Measurements from ENCODE around the gene SCMH1. TPM values are rescaled to one million over a fixed set of nuclear protein-coding genes. Genes with fewer than 3 reads are reported as not detected.

SCMH1 gene
- total RNA-seq, 2 experiments from 2014 or later: 47.0 to 47.7 TPM

GRCh38 chr1:41098730-41099460, 143.2 kb downstream of the SCMH1 start:
- no peak overlapping the region for H2AFZ ChIP-seq (ENCODE audit: low read length)
- no peak overlapping the region for H3K4me2 ChIP-seq (ENCODE audit: low read length)
- CTCF ChIA-PET (ENCODE audit: unreplicated experiment): no interaction called here
- no peak for DNase-seq (ENCODE audit: low spot score)
- H3K79me2 ChIP-seq (ENCODE audit: insufficient read depth, low read depth, low read length): no peaks in the 10 kb centered on the region
- no peak overlapping the region for H3K27ac ChIP-seq (ENCODE audit: low read depth, low read length, poor library complexity, severe bottlenecking)
- BruUV-seq (replicated peaks): no TSS peak
- intact Hi-C loops (cut with micrococcal nuclease; ENCODE audit: unreplicated experiment): no loop called here
- TF ChIP-seq CTCF (conservative IDR thresholded peaks at IDR 0.05; ENCODE audit: low read length) (no peak), EZH2phosphoT487 (IDR thresholded peaks at IDR 0.05; ENCODE audit: borderline replicate concordance, low read depth, low read length) (no peak)
- H4K20me1 ChIP-seq (ENCODE audit: insufficient read depth, low read length): no peaks in the 10 kb centered on the region
- no peaks in the 10 kb centered on the region for H3K9me2 ChIP-seq (ENCODE audit: insufficient read depth, low read length)
- peaks cover 2% of the 10 kb centered on the region for H3K4me1 ChIP-seq (ENCODE audit: insufficient read depth, low read length, poor library complexity, severe bottlenecking)
- no peaks in the 10 kb centered on the region for H3K36me3 ChIP-seq (ENCODE audit: insufficient read depth, low read length)
- H3K4me3 ChIP-seq (ENCODE audit: low read depth, low read length, poor library complexity, severe bottlenecking): no peak overlapping the region
- POLR2A ChIA-PET: no interaction called here
- no peaks in the 10 kb centered on the region for H3K9me3 ChIP-seq (ENCODE audit: low read length)

- Histone ChIP-seq H4K20me1 (ENCODE audit: insufficient read depth, low read length) (no peaks in the 10 kb centered on the region), H3K4me3 (ENCODE audit: low read depth, low read length, poor library complexity, severe bottlenecking) (no peak overlapping the region), H3K79me2 (ENCODE audit: insufficient read depth, low read depth, low read length) (no peaks in the 10 kb centered on the region), H3K4me2 (ENCODE audit: low read length) (no peak overlapping the region), H3K27ac (ENCODE audit: low read depth, low read length, poor library complexity, severe bottlenecking) (no peak overlapping the region), H2AFZ (ENCODE audit: low read length) (no peak overlapping the region), H3K9me2 (ENCODE audit: insufficient read depth, low read length) (no peaks in the 10 kb centered on the region), H3K36me3 (ENCODE audit: insufficient read depth, low read length) (no peaks in the 10 kb centered on the region), H3K4me1 (ENCODE audit: insufficient read depth, low read length, poor library complexity, severe bottlenecking) (no peaks in the 10 kb centered on the region), H3K9me3 (ENCODE audit: low read length) (no peaks in the 10 kb centered on the region)
- intact Hi-C loops (cut with micrococcal nuclease; ENCODE audit: unreplicated experiment): no loop called here
- CTCF ChIA-PET (ENCODE audit: unreplicated experiment): no interaction called here
- BruUV-seq (replicated peaks): no TSS peak
- POLR2A ChIA-PET: no interaction called here
- no peak for DNase-seq (ENCODE audit: low spot score)
- TF ChIP-seq EZH2phosphoT487 (IDR thresholded peaks at IDR 0.05; ENCODE audit: borderline replicate concordance, low read depth, low read length): no peak
These were observed 145.0 kb downstream of the SCMH1 start for GRCh38 chr1:41097105-41097504.

- no peak overlapping the region for H2AFZ ChIP-seq (ENCODE audit: low read length)
- no TSS peak for BruUV-seq (replicated peaks)
- ChIA-PET POLR2A (interaction anchor here (0.6 to 0.7 kb wide), 2 partner anchors 27 to 42 kb away, joined by 3 read pairs; no protein-coding TSS in a partner anchor), CTCF (ENCODE audit: unreplicated experiment) (no interaction called here)
- no peaks in the 10 kb centered on the region for H3K4me1 ChIP-seq (ENCODE audit: insufficient read depth, low read length, poor library complexity, severe bottlenecking)
- intact Hi-C loops (cut with micrococcal nuclease; ENCODE audit: unreplicated experiment): no loop called here
- no peak overlapping the region for H3K4me3 ChIP-seq (ENCODE audit: low read depth, low read length, poor library complexity, severe bottlenecking)
- H3K9me2 ChIP-seq (ENCODE audit: insufficient read depth, low read length): no peaks in the 10 kb centered on the region
- no peaks in the 10 kb centered on the region for H3K9me3 ChIP-seq (ENCODE audit: low read length)
- TF ChIP-seq CTCF (conservative IDR thresholded peaks at IDR 0.05; ENCODE audit: low read length) (no peak), EZH2phosphoT487 (IDR thresholded peaks at IDR 0.05; ENCODE audit: borderline replicate concordance, low read depth, low read length) (no peak)
- H3K79me2 ChIP-seq (ENCODE audit: insufficient read depth, low read depth, low read length): no peaks in the 10 kb centered on the region
- H3K36me3 ChIP-seq (ENCODE audit: insufficient read depth, low read length): no peaks in the 10 kb centered on the region
- no peak overlapping the region for H3K27ac ChIP-seq (ENCODE audit: low read depth, low read length, poor library complexity, severe bottlenecking)
- no peak overlapping the region for H3K4me2 ChIP-seq (ENCODE audit: low read length)
- H4K20me1 ChIP-seq (ENCODE audit: insufficient read depth, low read length): no peaks in the 10 kb centered on the region
- DNase-seq (ENCODE audit: low spot score): no peak
These were observed 148.3 kb downstream of the SCMH1 start for GRCh38 chr1:41093826-41094225.

All from OCI-LY7 (cell line).